ENCODE measurements around the gene INSM1. TPM values are rescaled to one million over a fixed set of nuclear protein-coding genes. Genes with fewer than 3 reads are reported as not detected.

Gene INSM1
- total RNA-seq, 2 donors from 2014 or later: not detected

- no peak for DNase-seq (ENCODE audit: low spot score)
- intact Hi-C loops (cut with DNase I): no loop called here
These were observed 43.9 kb downstream of the INSM1 start for GRCh38 chr20:20411836-20412235.

GRCh38 chr20:20412750-20413149, 44.8 kb downstream of the INSM1 start:
- intact Hi-C loops (cut with DNase I): no loop called here
- no peak for DNase-seq (ENCODE audit: low spot score)

DNA sequence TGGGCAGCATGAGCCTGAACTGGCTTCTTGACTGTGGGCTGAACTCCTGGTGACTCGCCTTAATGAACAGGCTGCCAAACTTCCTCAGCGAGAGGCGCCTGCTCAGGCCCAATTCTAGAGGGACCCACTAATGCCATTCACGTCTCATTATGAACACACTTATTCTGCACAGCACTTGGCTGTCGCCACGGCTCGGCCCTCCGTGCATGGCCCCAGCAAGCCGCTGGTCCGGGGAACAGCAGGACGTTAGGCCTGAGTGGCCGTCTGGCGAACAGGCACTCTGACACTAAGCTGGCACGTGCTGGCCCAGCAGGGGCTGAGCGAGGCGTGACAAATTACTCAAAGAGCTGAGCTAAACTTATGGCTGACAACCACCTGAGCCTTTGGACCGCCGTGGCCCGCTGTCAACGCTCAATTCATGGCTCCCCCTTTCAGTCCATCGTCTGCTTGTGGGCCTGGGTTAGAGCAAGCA, 45.9 kb downstream of the INSM1 start:
- intact Hi-C loops (cut with DNase I): no loop called here
- no peak for DNase-seq (ENCODE audit: low spot score)

- no peak for DNase-seq (ENCODE audit: low spot score)
- intact Hi-C loops (cut with DNase I): no loop called here
These were observed 46.8 kb downstream of the INSM1 start for GRCh38 chr20:20414640-20415220.

GRCh38 chr20:20415321-20415720, 47.4 kb downstream of the INSM1 start:
- DNase-seq (ENCODE audit: low spot score): no peak

DNA sequence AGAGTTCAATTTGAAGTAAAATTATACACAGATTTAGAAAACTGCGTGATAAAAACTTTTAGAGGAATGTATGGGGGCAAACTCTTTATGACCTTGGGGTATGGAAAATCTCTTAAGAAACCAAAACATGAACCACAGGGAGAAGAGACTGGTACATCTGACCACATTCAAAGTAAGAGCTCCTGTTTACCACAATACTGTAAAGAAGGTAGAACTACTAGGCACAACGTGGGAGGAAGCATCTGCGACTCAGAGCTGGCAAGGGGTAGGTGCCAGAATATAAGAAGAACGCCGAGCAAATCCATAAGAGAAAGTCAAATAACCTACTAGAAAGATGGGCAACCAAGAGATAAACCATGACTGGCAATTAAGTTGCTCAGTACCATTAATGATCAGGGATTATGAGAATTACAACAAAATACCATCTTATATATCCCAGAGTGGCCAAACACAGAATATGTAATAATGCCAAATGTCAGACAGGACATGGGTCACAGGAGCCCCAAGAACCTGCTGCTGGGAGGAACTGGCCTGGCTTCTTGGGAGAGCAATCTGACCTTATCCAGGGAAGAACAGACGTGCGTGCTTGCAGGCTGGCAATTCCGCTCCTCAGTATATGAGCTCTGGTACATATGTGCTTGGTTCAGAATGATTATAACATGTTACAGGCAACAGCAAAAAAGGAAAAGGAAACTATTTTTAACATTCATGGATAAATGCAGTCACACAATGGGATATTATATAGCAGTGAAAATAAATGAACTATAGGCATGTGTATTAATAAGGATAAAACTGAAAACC, 50.2 kb downstream of the INSM1 start:
- intact Hi-C loops (cut with DNase I): no loop called here
- no peak for DNase-seq (ENCODE audit: low spot score)

More at GRCh38 chr20:20415321-20415720, 47.4 kb downstream of the INSM1 start:
- intact Hi-C loops (cut with DNase I): no loop called here

Measured in posterior vena cava (tissue), 2 donors.